A673 (cell line): Measurements from ENCODE around the gene CREB5. TPM values are rescaled to one million over a fixed set of nuclear protein-coding genes. Genes with fewer than 3 reads are reported as not detected.

ENCODE experiments used
- BruUV-seq: library from RNA; stranded (reverse); fragments of 400-500 nt; replicated peaks from 2 replicates; lab custom pipeline; 2021; lab: Mats Ljungman, UMichigan
- CTCF ChIA-PET: fragments of 300-600 bp; sonication (Branson Sonifier 250); formaldehyde crosslinking; loops from one replicate; lab custom pipeline; 2022; ENCODE audit warnings: antibody characterized with exemption; lab: Charles Lee
- POLR2A ChIA-PET: fragments of 300-600 bp; sonication (Branson Sonifier 250); formaldehyde crosslinking; loops from one replicate; lab custom pipeline; 2022; ENCODE audit warnings: antibody characterized with exemption; ENCODE audit not compliant: low non-redundant PET; lab: Charles Lee
- DNase-seq: peaks from one replicate; pipeline ENCODE4 v3.0.0-alpha.2; 2015; ENCODE audit warnings: low spot score
- H3K27ac ChIP-seq: fragments of 200-600 bp; sonication (generic); 2 replicates; pipeline ENCODE4 v1.5.1; 2016; ENCODE audit warnings: mixed run types, low read depth, mild to moderate bottlenecking, mixed read lengths, antibody characterized with exemption, low read length; ENCODE audit not compliant: poor library complexity, severe bottlenecking
- H3K27me3 ChIP-seq: fragments of 200-600 bp; sonication (generic); replicated peaks from 2 replicates; pipeline ENCODE4 v1.6.1; 2017; ENCODE audit warnings: mixed run types, low read depth, mild to moderate bottlenecking, mixed read lengths, antibody characterized with exemption, low read length; ENCODE audit not compliant: insufficient read depth, poor library complexity
- H3K36me3 ChIP-seq: fragments of 200-600 bp; sonication (generic); 2 replicates; pipeline ENCODE4 v1.6.1; 2016; ENCODE audit warnings: mixed run types, mild to moderate bottlenecking, mixed read lengths, antibody characterized with exemption, low read length; ENCODE audit not compliant: insufficient read depth, poor library complexity, severe bottlenecking
- H3K4me1 ChIP-seq: fragments of 200-600 bp; sonication (generic); 2 replicates; pipeline ENCODE4 v1.6.1; 2017; ENCODE audit warnings: mixed run types, mild to moderate bottlenecking, mixed read lengths, antibody characterized with exemption, low read length; ENCODE audit not compliant: insufficient read depth, poor library complexity, severe bottlenecking
- H3K4me3 ChIP-seq: fragments of 200-600 bp; sonication (generic); 2 replicates; pipeline ENCODE4 v1.5.1; 2016; ENCODE audit warnings: low read depth, mixed run types, mild to moderate bottlenecking, mixed read lengths, low read length; ENCODE audit not compliant: poor library complexity, severe bottlenecking
- H3K9me3 ChIP-seq: fragments of 200-600 bp; sonication (generic); 2 replicates; pipeline ENCODE4 v1.6.1; 2016; ENCODE audit warnings: mixed run types, low read depth, mild to moderate bottlenecking, mixed read lengths, antibody characterized with exemption, low read length; ENCODE audit not compliant: poor library complexity, severe bottlenecking
- EZH2 ChIP-seq: fragments of 200-600 bp; sonication (generic); IDR thresholded peaks from 2 replicates; pipeline ENCODE4 v1.6.1; 2017; ENCODE audit warnings: borderline replicate concordance, low read depth, mild to moderate bottlenecking, mixed read lengths, antibody characterized with exemption, low read length; ENCODE audit not compliant: poor library complexity, severe bottlenecking
- intact Hi-C: fragments of 100-400 bp; cut with micrococcal nuclease; formaldehyde crosslinking; loops from one replicate; pipeline ENCODE4 v1.10.0; 2022; ENCODE audit not compliant: unreplicated experiment
- total RNA-seq: library from RNA; stranded (reverse); gene quantifications from 2 replicates; pipeline ENCODE4 v1.2.3, GENCODE V29; 2021
- TF ChIP-seq, protein P1 (sequence below): fragments of 300-800, 200-600 bp; sonication (generic); conservative IDR thresholded peaks from 2 replicates; pipeline ENCODE4 v1.5.1; 2017; ENCODE audit warnings: low read depth, mild to moderate bottlenecking, antibody characterized with exemption, low read length, moderate library complexity, mixed read lengths

CREB5 gene
- total RNA-seq, 1 experiment from 2014 or later, result 10.3 TPM

GRCh38 chr7:28452681-28453080 lies 40.4 kb downstream of the CREB5 start:
- H3K4me1 ChIP-seq, result no peaks in the 10 kb centered on the region
- H3K4me3 ChIP-seq, result no peak overlapping the region
- H3K27me3 ChIP-seq, result peaks cover 12% of the 10 kb centered on the region
- no peaks in the 10 kb centered on the region for H3K36me3 ChIP-seq
- H3K9me3 ChIP-seq, result no peaks in the 10 kb centered on the region
- intact Hi-C loops, result no loop called here
- no peak for DNase-seq
- H3K27ac ChIP-seq, result no peak overlapping the region
- ChIA-PET POLR2A (no interaction called here), CTCF (no interaction called here)
- no TSS peak for BruUV-seq
- no peak for TF ChIP-seq EZH2
- TF ChIP-seq, protein P1, sequence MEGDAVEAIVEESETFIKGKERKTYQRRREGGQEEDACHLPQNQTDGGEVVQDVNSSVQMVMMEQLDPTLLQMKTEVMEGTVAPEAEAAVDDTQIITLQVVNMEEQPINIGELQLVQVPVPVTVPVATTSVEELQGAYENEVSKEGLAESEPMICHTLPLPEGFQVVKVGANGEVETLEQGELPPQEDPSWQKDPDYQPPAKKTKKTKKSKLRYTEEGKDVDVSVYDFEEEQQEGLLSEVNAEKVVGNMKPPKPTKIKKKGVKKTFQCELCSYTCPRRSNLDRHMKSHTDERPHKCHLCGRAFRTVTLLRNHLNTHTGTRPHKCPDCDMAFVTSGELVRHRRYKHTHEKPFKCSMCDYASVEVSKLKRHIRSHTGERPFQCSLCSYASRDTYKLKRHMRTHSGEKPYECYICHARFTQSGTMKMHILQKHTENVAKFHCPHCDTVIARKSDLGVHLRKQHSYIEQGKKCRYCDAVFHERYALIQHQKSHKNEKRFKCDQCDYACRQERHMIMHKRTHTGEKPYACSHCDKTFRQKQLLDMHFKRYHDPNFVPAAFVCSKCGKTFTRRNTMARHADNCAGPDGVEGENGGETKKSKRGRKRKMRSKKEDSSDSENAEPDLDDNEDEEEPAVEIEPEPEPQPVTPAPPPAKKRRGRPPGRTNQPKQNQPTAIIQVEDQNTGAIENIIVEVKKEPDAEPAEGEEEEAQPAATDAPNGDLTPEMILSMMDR, result no peak

DNA sequence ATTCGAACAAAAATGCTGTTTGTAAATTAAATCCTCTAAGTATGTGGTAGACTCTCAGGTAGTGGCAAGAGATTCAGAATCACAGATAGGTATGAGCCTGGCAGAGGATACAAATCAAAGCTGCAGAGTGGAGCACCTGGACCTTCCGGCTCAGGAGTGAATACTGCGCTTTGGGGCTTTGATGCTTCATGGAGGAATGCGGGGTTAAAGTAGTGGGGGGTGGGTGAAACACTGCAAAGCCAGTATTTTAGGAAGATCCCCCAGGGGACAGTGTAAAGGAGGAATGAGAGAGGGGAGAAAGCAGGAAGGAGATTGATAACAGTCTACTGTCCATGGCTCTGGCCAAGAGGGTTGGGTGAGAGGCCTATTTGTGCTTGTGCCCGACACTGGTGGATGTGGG lies 43.2 kb downstream of the CREB5 start:
- Histone ChIP-seq H3K27ac (no peak overlapping the region), H3K36me3 (no peaks in the 10 kb centered on the region), H3K4me1 (no peaks in the 10 kb centered on the region), H3K4me3 (no peak overlapping the region), H3K9me3 (no peaks in the 10 kb centered on the region), H3K27me3 (peaks cover 3% of the 10 kb centered on the region)
- intact Hi-C loops, result no loop called here
- DNase-seq, result no peak
- POLR2A ChIA-PET, result no interaction called here
- BruUV-seq, result no TSS peak
- TF ChIP-seq, protein P1, result no peak
- no peak for TF ChIP-seq EZH2
- CTCF ChIA-PET, result no interaction called here

- no peaks in the 10 kb centered on the region for H3K9me3 ChIP-seq
- no peak overlapping the region for H3K27ac ChIP-seq
- H3K27me3 ChIP-seq, result peaks cover 3% of the 10 kb centered on the region
- no peak overlapping the region for H3K4me3 ChIP-seq
- H3K4me1 ChIP-seq, result no peaks in the 10 kb centered on the region
- intact Hi-C loops, result no loop called here
- TF ChIP-seq EZH2, result no peak
- TF ChIP-seq, protein P1, result no peak
- ChIA-PET POLR2A (no interaction called here), CTCF (no interaction called here)
- H3K36me3 ChIP-seq, result no peaks in the 10 kb centered on the region
- no peak for DNase-seq
- BruUV-seq, result no TSS peak
These were observed 43.7 kb downstream of the CREB5 start for GRCh38 chr7:28456044-28456443.
